Measurements from ENCODE around the gene GYPB. TPM values are rescaled to one million over a fixed set of nuclear protein-coding genes. Genes with fewer than 3 reads are reported as not detected.
A peak's percentile ranks its signal among the peaks of the same experiment; 100 is the strongest.
"Not testable (repeated sequence)": the region's sequence is repeated elsewhere in the genome, so short reads cannot be mapped to it uniquely, and the experiment has no call there.

The GYPB gene
- not detected in 2 replicates for total RNA-seq
- long read RNA-seq, result 0 reads

DNA sequence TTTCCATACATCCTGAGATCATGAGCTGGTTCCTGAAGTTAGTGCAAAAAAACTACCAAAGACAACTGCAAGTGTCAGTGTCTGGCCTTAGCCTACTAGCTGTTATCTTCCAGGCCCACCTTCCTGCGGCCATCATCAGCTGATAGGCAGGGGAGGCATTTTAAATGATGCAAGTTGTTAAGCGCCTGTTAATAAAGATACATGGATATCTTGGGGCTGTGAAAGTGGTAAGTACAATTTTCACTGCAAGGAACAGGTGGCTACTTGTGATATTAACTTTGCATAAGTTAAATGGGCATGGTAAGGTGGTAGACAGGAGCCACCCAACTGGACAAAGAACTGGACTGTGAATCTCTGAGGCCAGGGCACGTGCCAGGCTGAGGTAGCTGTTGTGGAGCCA lies at the start of gene GYPB:
Gene GYPB, minus strand, starts transcription at position 104 of the 400 bp plus-strand sequence. Its CDS starts 93 bp downstream, at position 11.
- DNase-seq (ENCODE audit: low read depth, low spot score); H3K27ac Mint-ChIP-seq (ENCODE audit: unreplicated experiment); H3K27me3 Mint-ChIP-seq (ENCODE audit: low read depth); H3K4me1 Mint-ChIP-seq; H3K9me3 Mint-ChIP-seq; H3K36me3 Mint-ChIP-seq (ENCODE audit: low read depth); H3K4me3 Mint-ChIP-seq: not testable (repeated sequence)

- not testable (repeated sequence) for H3K4me1 Mint-ChIP-seq; H3K9me3 Mint-ChIP-seq; H3K27me3 Mint-ChIP-seq (ENCODE audit: low read depth); DNase-seq (ENCODE audit: low read depth, low spot score); H3K36me3 Mint-ChIP-seq (ENCODE audit: low read depth); H3K27ac Mint-ChIP-seq (ENCODE audit: unreplicated experiment); H3K4me3 Mint-ChIP-seq
These were observed 42.4 kb upstream of the GYPB start for GRCh38 chr4:144061556-144061955.

GRCh38 chr4:144060234-144060859 lies 41.2 kb upstream of the GYPB start:
- H3K36me3 Mint-ChIP-seq (ENCODE audit: low read depth); H3K4me1 Mint-ChIP-seq; H3K4me3 Mint-ChIP-seq; H3K9me3 Mint-ChIP-seq; H3K27me3 Mint-ChIP-seq (ENCODE audit: low read depth); DNase-seq (ENCODE audit: low read depth, low spot score); H3K27ac Mint-ChIP-seq (ENCODE audit: unreplicated experiment): not testable (repeated sequence)

- no peak overlapping the region for H3K27ac Mint-ChIP-seq (ENCODE audit: unreplicated experiment)
- H3K4me3 Mint-ChIP-seq, result no peak overlapping the region
- H3K9me3 Mint-ChIP-seq, result peaks cover 3% of the 10 kb centered on the region
- TF ChIP-seq, protein P1, sequence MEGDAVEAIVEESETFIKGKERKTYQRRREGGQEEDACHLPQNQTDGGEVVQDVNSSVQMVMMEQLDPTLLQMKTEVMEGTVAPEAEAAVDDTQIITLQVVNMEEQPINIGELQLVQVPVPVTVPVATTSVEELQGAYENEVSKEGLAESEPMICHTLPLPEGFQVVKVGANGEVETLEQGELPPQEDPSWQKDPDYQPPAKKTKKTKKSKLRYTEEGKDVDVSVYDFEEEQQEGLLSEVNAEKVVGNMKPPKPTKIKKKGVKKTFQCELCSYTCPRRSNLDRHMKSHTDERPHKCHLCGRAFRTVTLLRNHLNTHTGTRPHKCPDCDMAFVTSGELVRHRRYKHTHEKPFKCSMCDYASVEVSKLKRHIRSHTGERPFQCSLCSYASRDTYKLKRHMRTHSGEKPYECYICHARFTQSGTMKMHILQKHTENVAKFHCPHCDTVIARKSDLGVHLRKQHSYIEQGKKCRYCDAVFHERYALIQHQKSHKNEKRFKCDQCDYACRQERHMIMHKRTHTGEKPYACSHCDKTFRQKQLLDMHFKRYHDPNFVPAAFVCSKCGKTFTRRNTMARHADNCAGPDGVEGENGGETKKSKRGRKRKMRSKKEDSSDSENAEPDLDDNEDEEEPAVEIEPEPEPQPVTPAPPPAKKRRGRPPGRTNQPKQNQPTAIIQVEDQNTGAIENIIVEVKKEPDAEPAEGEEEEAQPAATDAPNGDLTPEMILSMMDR (conservative IDR thresholded peaks at IDR 0.05), result no peak
- no peaks in the 10 kb centered on the region for H3K27me3 Mint-ChIP-seq (ENCODE audit: low read depth)
- peaks cover 3% of the 10 kb centered on the region for H3K36me3 Mint-ChIP-seq (ENCODE audit: low read depth)
- no peaks in the 10 kb centered on the region for H3K4me1 Mint-ChIP-seq
- no peak for DNase-seq (ENCODE audit: low read depth, low spot score)
These were observed 37.6 kb upstream of the GYPB start for GRCh38 chr4:144056800-144057199.

DNA sequence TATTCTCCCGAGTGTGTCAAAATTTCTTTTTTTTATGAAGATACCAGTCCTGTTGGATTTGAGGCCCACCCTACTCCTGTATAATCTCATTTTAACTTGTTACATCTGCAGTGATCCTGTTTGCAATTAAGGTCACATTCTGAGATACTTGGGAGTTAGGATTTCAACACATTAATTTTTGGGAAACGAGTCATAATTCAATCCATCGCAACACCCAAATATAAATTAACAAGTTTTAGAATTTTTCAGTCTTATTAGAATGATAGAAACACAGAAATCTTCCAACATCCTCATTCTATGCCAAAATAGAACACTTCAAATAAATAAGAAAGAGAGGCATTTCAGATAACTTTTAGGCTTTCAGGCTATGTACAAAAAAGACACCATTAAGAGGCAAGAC lies 36.2 kb upstream of the GYPB start:
- not testable (repeated sequence) for H3K27ac Mint-ChIP-seq (ENCODE audit: unreplicated experiment); H3K4me1 Mint-ChIP-seq; H3K36me3 Mint-ChIP-seq (ENCODE audit: low read depth)

DNA sequence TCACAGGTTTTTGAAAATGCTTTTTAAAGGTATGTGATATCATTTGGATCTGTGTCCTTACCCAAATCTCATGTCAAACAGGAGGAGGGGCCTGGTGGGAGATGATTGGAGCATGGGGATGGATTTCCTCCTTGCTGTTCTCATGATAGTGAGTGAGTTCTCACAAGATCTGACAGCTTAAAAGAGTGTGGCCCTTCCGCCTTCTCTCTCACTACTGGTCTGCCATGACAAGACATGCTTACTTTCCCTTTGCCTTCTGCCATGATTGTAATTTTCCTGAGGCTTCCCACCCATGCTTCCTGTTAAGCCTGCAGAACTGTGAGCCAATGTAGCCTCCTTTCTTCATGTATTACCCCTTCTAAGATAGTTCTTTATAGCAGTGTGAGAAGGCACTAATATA lies 32.3 kb upstream of the GYPB start:
- not testable (repeated sequence) for H3K9me3 Mint-ChIP-seq; H3K36me3 Mint-ChIP-seq (ENCODE audit: low read depth); DNase-seq (ENCODE audit: low read depth, low spot score); H3K4me3 Mint-ChIP-seq; H3K27me3 Mint-ChIP-seq (ENCODE audit: low read depth); H3K4me1 Mint-ChIP-seq; H3K27ac Mint-ChIP-seq (ENCODE audit: unreplicated experiment)

More for the DNA sequence above, 36.2 kb upstream of the GYPB start:
- H3K9me3 Mint-ChIP-seq; DNase-seq (ENCODE audit: low read depth, low spot score); H3K27me3 Mint-ChIP-seq (ENCODE audit: low read depth); H3K4me3 Mint-ChIP-seq: not testable (repeated sequence)

GRCh38 chr4:144050631-144051030 lies 31.5 kb upstream of the GYPB start:
- H3K36me3 Mint-ChIP-seq (ENCODE audit: low read depth); H3K27me3 Mint-ChIP-seq (ENCODE audit: low read depth); H3K4me1 Mint-ChIP-seq; H3K9me3 Mint-ChIP-seq; H3K4me3 Mint-ChIP-seq; H3K27ac Mint-ChIP-seq (ENCODE audit: unreplicated experiment); DNase-seq (ENCODE audit: low read depth, low spot score): not testable (repeated sequence)

DNA sequence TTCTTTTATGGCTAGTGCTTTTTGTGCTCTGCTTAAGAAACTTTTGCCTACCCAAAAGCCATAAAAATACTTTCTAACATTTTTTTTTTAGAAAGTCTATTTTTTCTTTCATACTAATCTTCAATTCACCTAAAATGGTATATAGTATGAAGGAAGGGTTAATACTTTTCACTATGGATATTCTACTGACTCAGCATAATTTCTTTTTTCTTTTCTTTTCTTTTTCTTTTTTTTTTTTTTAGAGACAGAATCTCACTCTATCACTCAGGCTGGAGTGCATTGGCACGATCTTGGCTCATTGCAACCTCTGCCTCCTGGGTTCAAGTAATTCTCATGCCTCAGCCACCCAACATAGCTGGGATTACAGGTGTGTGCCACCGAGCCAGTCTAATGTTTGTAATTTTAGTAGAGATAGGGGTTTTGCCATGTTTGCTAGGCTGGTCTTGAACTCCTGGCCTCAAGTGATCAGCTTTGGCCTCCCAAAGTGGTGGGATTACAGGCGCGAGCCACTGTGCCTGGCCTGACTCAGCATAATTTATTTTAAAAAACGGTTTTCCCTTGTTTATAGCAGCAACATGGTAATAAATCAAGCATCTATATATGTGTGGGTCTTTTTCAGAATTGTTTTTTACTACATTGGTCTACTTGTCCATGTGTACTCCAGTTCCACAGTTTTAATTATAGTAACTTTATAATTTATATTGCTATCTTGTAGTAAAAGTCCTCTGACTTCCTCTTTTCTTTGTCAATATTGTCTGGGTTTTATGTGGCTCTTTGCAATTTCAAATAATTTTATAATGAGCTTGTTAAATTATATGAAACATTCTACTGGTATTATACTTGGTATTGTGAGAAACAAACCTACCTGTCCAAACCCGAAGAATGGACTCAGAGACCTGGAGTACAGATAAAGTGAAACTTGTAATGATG lies 30.6 kb upstream of the GYPB start:
- not testable (repeated sequence) for H3K4me3 Mint-ChIP-seq; H3K36me3 Mint-ChIP-seq (ENCODE audit: low read depth); H3K27ac Mint-ChIP-seq (ENCODE audit: unreplicated experiment); DNase-seq (ENCODE audit: low read depth, low spot score); H3K27me3 Mint-ChIP-seq (ENCODE audit: low read depth); H3K4me1 Mint-ChIP-seq; H3K9me3 Mint-ChIP-seq

- DNase-seq (ENCODE audit: low read depth, low spot score); H3K27ac Mint-ChIP-seq (ENCODE audit: unreplicated experiment); H3K36me3 Mint-ChIP-seq (ENCODE audit: low read depth); H3K4me3 Mint-ChIP-seq; H3K27me3 Mint-ChIP-seq (ENCODE audit: low read depth); H3K4me1 Mint-ChIP-seq; H3K9me3 Mint-ChIP-seq: not testable (repeated sequence)
These were observed 25.8 kb upstream of the GYPB start for GRCh38 chr4:144044936-144045335.

DNA sequence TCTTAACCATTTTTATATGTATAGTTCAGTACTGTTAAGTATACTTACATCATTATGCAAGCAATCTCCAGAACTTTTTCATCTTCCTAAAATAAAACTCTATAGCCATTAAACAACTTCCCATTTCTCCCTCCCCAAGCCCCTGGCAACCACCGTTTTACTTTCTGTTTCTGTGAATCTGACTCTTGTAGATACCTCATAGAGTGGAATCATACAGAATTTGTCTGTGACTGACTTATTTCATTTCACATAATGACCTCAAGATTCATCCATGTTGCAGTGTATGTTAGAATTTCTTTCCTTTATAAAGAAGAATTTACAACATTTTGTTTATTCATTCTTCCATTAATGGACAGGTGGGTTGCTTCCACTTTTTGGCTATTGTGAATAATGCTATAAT lies 13.4 kb upstream of the GYPB start:
- not testable (repeated sequence) for H3K4me1 Mint-ChIP-seq; H3K27me3 Mint-ChIP-seq (ENCODE audit: low read depth); H3K36me3 Mint-ChIP-seq (ENCODE audit: low read depth); H3K4me3 Mint-ChIP-seq; H3K27ac Mint-ChIP-seq (ENCODE audit: unreplicated experiment); DNase-seq (ENCODE audit: low read depth, low spot score); H3K9me3 Mint-ChIP-seq

DNA sequence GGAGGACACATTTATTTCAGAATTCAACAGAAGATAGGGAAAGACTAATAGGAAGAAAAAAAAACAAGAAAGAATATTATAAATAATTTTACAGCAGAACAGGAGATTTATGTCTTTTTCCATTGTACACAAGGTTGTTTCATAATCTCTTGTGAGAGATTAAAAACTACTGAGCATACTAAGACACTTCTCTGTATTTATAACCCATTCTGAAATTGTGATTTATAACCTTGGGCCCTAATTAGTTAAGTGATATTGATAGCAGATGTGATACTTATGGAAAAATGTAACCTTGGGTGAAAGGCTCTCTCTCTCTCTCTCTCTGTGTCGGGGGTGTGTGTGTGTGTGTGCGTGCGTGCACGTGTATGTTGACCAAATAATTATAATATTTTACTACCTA lies 12.7 kb upstream of the GYPB start:
- not testable (repeated sequence) for H3K27ac Mint-ChIP-seq (ENCODE audit: unreplicated experiment); H3K4me1 Mint-ChIP-seq; H3K36me3 Mint-ChIP-seq (ENCODE audit: low read depth); H3K9me3 Mint-ChIP-seq; DNase-seq (ENCODE audit: low read depth, low spot score); H3K27me3 Mint-ChIP-seq (ENCODE audit: low read depth); H3K4me3 Mint-ChIP-seq

- H3K36me3 Mint-ChIP-seq (ENCODE audit: low read depth); H3K4me3 Mint-ChIP-seq; H3K27ac Mint-ChIP-seq (ENCODE audit: unreplicated experiment); H3K27me3 Mint-ChIP-seq (ENCODE audit: low read depth); H3K4me1 Mint-ChIP-seq; H3K9me3 Mint-ChIP-seq; DNase-seq (ENCODE audit: low read depth, low spot score): not testable (repeated sequence)
These were observed 12.2 kb upstream of the GYPB start for GRCh38 chr4:144031369-144031768.

GRCh38 chr4:144030708-144031107 lies 11.5 kb upstream of the GYPB start:
- H3K27ac Mint-ChIP-seq (ENCODE audit: unreplicated experiment), result peak overlapping the region; percentile 47
- not testable (repeated sequence) for DNase-seq (ENCODE audit: low read depth, low spot score); H3K4me1 Mint-ChIP-seq; H3K27me3 Mint-ChIP-seq (ENCODE audit: low read depth); H3K9me3 Mint-ChIP-seq; H3K4me3 Mint-ChIP-seq; H3K36me3 Mint-ChIP-seq (ENCODE audit: low read depth)

All from neural crest cell (in vitro differentiated cells).